Adrenal gland (tissue), 5 donors: Measurements from ENCODE around the gene HBG2.

Experiments used
- CTCF ChIP-seq, 6 experiments: fragments of 450-650 bp in 4 of 6; fragments of 200-600 bp in 2 of 6; sonication (generic) in 1 of 6; IDR thresholded peaks; 1 replicate in 5 of 6; 2 replicates in 1 of 6; pipeline versions ENCODE4 v1.5.1 to v1.8.0; 2016 to 2021; ENCODE audit warnings: antibody characterized with exemption in 6 of 6, mild to moderate bottlenecking in 2 of 6, moderate library complexity in 1 of 6
- POLR2A ChIP-seq, 2 donors: fragments of 450-650 bp; IDR thresholded peaks; one replicate each; pipeline ENCODE4 v1.6.1; 2017; ENCODE audit warnings: antibody characterized with exemption in 2 of 2, mild to moderate bottlenecking in 2 of 2, moderate library complexity in 1 of 2
- donor health status: DM: no; HTN: no; CAD: no.

- no peak for TF ChIP-seq CTCF (IDR thresholded peaks at IDR 0.05)
- no peak for TF ChIP-seq POLR2A (IDR thresholded peaks at IDR 0.05)
These were observed 30.1 kb upstream of the HBG2 start for GRCh38 chr11:5284637-5285036.
